Stimulated activated CD4-positive, alpha-beta T cell treated with anti-CD3 and anti-CD28 coated beads, Interleukin-12 subunit alpha, Interleukin-12 subunit beta, amount 100 ng/mL, for 24 hours (primary cell): ENCODE measurements around the gene EDEM1.
"Not testable (repeated sequence)": the region's sequence is repeated elsewhere in the genome, so short reads cannot be mapped to it uniquely, and the experiment has no call there.

Experiments
- DNase-seq, 2 experiments: peaks; one replicate each; pipeline ENCODE4 v3.0.0-alpha.2; 2020; ENCODE audit warnings: low read depth in 2 of 2

EDEM1 gene

GRCh38 chr3:5172018-5172417, 15.5 kb upstream of the EDEM1 start:
- DNase-seq = no peak

GRCh38 chr3:5179036-5179435, 8.5 kb upstream of the EDEM1 start:
- not testable (repeated sequence) for DNase-seq

- DNase-seq = no peak
These were observed 5.9 kb upstream of the EDEM1 start for GRCh38 chr3:5181469-5182141.

GRCh38 chr3:5183714-5184113, 3.8 kb upstream of the EDEM1 start:
- DNase-seq = not testable (repeated sequence)

- DNase-seq = no peak
These were observed 3.0 kb upstream of the EDEM1 start for GRCh38 chr3:5184499-5184898.

- no peak for DNase-seq
These were observed 2.3 kb upstream of the EDEM1 start for GRCh38 chr3:5185093-5185673.

GRCh38 chr3:5186089-5186857, 1.2 kb upstream of the EDEM1 start:
- no peak for DNase-seq

- DNase-seq = no peak
These were observed 700 bp upstream of the EDEM1 start for GRCh38 chr3:5186858-5187155.

GRCh38 chr3:5187920-5188418, 462 bp downstream of the EDEM1 start:
- peak in 1 of 2 experiments; percentile 29 for DNase-seq

GRCh38 chr3:5188419-5189221, 1.1 kb downstream of the EDEM1 start:
- no peak for DNase-seq

- DNase-seq = no peak
These were observed 2.8 kb downstream of the EDEM1 start for GRCh38 chr3:5190147-5190791.

GRCh38 chr3:5191555-5192304, 4.2 kb downstream of the EDEM1 start:
- no peak for DNase-seq

- DNase-seq = no peak
These were observed 5.3 kb downstream of the EDEM1 start for GRCh38 chr3:5192571-5193365.

- no peak for DNase-seq
These were observed 6.8 kb downstream of the EDEM1 start for GRCh38 chr3:5194341-5194740.

- no peak for DNase-seq
These were observed 7.4 kb downstream of the EDEM1 start for GRCh38 chr3:5194801-5195509.

GRCh38 chr3:5195605-5196004, 8.1 kb downstream of the EDEM1 start:
- DNase-seq = no peak

GRCh38 chr3:5197022-5197421, 9.5 kb downstream of the EDEM1 start:
- no peak for DNase-seq

GRCh38 chr3:5197470-5198312, 10.2 kb downstream of the EDEM1 start:
- no peak for DNase-seq

- no peak for DNase-seq
These were observed 10.8 kb downstream of the EDEM1 start for GRCh38 chr3:5198313-5198677.
